ENCODE results near the gene DUSP22. TPM values are rescaled to one million over a fixed set of nuclear protein-coding genes. Genes with fewer than 3 reads are reported as not detected.
"Not testable (repeated sequence)": the region's sequence is repeated elsewhere in the genome, so short reads cannot be mapped to it uniquely, and the experiment has no call there.

DUSP22 gene, protein sequence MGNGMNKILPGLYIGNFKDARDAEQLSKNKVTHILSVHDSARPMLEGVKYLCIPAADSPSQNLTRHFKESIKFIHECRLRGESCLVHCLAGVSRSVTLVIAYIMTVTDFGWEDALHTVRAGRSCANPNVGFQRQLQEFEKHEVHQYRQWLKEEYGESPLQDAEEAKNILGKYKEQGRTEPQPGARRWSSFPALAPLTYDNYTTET
- total RNA-seq (12.1 and 13.7 TPM in 2 replicates), polyA plus RNA-seq (8.4 and 10.9 TPM in 2 replicates), polyA minus RNA-seq (ENCODE audit: low replicate concordance) (15.8 and 42.6 TPM in 2 replicates)
- polyA plus RNA-seq (2012): 13.9 and 14.8 TPM in 2 replicates

DNA sequence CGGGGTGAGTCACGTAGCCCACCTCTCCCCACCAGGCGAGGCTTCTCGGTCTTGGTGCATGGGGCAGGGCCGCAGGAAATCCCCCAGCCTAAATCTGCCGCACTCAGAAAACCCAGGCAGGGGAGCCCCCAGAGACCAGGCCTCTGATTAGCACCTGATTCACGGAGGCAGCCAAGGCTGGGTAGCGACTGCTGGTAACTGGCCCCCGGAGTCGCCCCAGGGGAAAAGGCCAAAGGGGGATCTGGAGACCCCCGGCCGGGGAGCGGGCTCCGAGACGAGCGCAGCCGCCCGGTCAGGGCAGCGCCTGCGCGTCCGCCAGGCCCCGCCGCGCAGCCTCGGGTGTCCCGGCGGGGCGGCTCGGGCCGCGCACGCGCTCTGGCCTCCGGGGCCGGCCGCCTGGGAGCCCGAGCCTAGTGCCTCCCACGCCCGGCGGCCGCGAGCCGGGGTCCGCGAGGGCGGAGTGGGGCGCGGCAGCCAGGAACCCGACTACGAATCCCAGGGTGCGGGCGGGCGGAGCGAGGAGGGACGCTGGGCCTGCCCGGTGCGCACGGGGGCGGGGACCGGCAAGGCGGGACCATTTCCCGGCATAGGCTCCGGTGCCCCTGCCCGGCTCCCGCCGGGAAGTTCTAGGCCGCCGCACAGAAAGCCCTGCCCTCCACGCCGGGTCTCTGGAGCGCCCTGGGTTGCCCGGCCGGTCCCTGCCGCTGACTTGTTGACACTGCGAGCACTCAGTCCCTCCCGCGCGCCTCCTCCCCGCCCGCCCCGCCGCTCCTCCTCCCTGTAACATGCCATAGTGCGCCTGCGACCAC lies at the start of gene DUSP22:
Gene DUSP22 (plus strand): TSS at position 791 of the 809 bp plus-strand sequence. CDS start 53 bp downstream, outside the sequence.
- Histone ChIP-seq H3K9ac (ENCODE audit: insufficient read depth, low read length) (peak within 1 kb of the TSS; percentile 67), H3K27ac (ENCODE audit: insufficient read depth, low read length) (peak within 1 kb of the TSS; percentile 70), H3K9me3 (ENCODE audit: control insufficient read depth, insufficient read depth, low read depth, low read length) (no peaks in the 10 kb centered on the region), H3K4me3 (replicated peaks in 1 of 4; ENCODE audit: control extremely low read depth in 1 of 4, insufficient read depth in 1 of 4, low read depth in 3 of 4, low read length in 4 of 4) (peak within 1 kb of the TSS; percentile 54 to 78 (median 64)), H3K36me3 (ENCODE audit: control insufficient read depth, insufficient read depth, low read length) (no peaks in the 10 kb centered on the region), H3K27me3 (ENCODE audit: control insufficient read depth, insufficient read depth, low read length) (peaks cover 2% of the 10 kb centered on the region), H3K4me1 (ENCODE audit: control insufficient read depth, extremely low read depth, insufficient read depth, low read length) (peaks cover 2% of the 10 kb centered on the region), H2AFZ (ENCODE audit: low read length) (peak within 1 kb of the TSS; percentile 75), H3K4me2 (ENCODE audit: extremely low read depth, insufficient read depth, low read length) (peak within 1 kb of the TSS; percentile 91), H3K79me2 (ENCODE audit: control insufficient read depth, insufficient read depth, low read length) (no peaks in the 10 kb centered on the region), H4K20me1 (ENCODE audit: control insufficient read depth, extremely low read depth, insufficient read depth, low read length) (no peaks in the 10 kb centered on the region)
- TF ChIP-seq, protein P1, sequence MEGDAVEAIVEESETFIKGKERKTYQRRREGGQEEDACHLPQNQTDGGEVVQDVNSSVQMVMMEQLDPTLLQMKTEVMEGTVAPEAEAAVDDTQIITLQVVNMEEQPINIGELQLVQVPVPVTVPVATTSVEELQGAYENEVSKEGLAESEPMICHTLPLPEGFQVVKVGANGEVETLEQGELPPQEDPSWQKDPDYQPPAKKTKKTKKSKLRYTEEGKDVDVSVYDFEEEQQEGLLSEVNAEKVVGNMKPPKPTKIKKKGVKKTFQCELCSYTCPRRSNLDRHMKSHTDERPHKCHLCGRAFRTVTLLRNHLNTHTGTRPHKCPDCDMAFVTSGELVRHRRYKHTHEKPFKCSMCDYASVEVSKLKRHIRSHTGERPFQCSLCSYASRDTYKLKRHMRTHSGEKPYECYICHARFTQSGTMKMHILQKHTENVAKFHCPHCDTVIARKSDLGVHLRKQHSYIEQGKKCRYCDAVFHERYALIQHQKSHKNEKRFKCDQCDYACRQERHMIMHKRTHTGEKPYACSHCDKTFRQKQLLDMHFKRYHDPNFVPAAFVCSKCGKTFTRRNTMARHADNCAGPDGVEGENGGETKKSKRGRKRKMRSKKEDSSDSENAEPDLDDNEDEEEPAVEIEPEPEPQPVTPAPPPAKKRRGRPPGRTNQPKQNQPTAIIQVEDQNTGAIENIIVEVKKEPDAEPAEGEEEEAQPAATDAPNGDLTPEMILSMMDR (conservative IDR thresholded peaks at IDR 0.05 in 1 of 2, IDR thresholded peaks at IDR 0.05 in 1 of 2; ENCODE audit: low read depth in 1 of 2, low read length in 2 of 2): no peak
- TF ChIP-seq EZH2 (IDR thresholded peaks at IDR 0.05; ENCODE audit: low read length, missing control alignments): no peak
- peak; percentile 83 for DNase-seq (ENCODE audit: low read depth in 2 of 2)

GRCh38 chr6:246352-246751 lies 45.9 kb upstream of the DUSP22 start:
- Histone ChIP-seq H3K27ac (ENCODE audit: insufficient read depth, low read length) (no peak overlapping the region), H3K4me3 (replicated peaks in 1 of 4; ENCODE audit: control extremely low read depth in 1 of 4, insufficient read depth in 1 of 4, low read depth in 3 of 4, low read length in 4 of 4) (no peak overlapping the region), H3K9ac (ENCODE audit: insufficient read depth, low read length) (no peak overlapping the region), H3K4me2 (ENCODE audit: extremely low read depth, insufficient read depth, low read length) (no peak overlapping the region), H3K4me1 (ENCODE audit: control insufficient read depth, extremely low read depth, insufficient read depth, low read length) (no peaks in the 10 kb centered on the region), H3K79me2 (ENCODE audit: control insufficient read depth, insufficient read depth, low read length) (no peaks in the 10 kb centered on the region), H3K9me3 (ENCODE audit: control insufficient read depth, insufficient read depth, low read depth, low read length) (no peaks in the 10 kb centered on the region), H3K36me3 (ENCODE audit: control insufficient read depth, insufficient read depth, low read length) (no peaks in the 10 kb centered on the region), H4K20me1 (ENCODE audit: control insufficient read depth, extremely low read depth, insufficient read depth, low read length) (no peaks in the 10 kb centered on the region), H3K27me3 (ENCODE audit: control insufficient read depth, insufficient read depth, low read length) (no peaks in the 10 kb centered on the region), H2AFZ (ENCODE audit: low read length) (no peak overlapping the region)
- DNase-seq (ENCODE audit: low read depth in 2 of 2): no peak
- TF ChIP-seq, protein P1 (conservative IDR thresholded peaks at IDR 0.05 in 1 of 2, IDR thresholded peaks at IDR 0.05 in 1 of 2; ENCODE audit: low read depth in 1 of 2, low read length in 2 of 2): no peak
- no peak for TF ChIP-seq EZH2 (IDR thresholded peaks at IDR 0.05; ENCODE audit: low read length, missing control alignments)

GRCh38 chr6:247351-247750 lies 44.9 kb upstream of the DUSP22 start:
- no peaks in the 10 kb centered on the region for H4K20me1 ChIP-seq (ENCODE audit: control insufficient read depth, extremely low read depth, insufficient read depth, low read length)
- H3K9me3 ChIP-seq (ENCODE audit: control insufficient read depth, insufficient read depth, low read depth, low read length): no peaks in the 10 kb centered on the region
- DNase-seq (ENCODE audit: low read depth in 2 of 2): no peak
- no peak overlapping the region for H3K4me2 ChIP-seq (ENCODE audit: extremely low read depth, insufficient read depth, low read length)
- no peaks in the 10 kb centered on the region for H3K27me3 ChIP-seq (ENCODE audit: control insufficient read depth, insufficient read depth, low read length)
- H2AFZ ChIP-seq (ENCODE audit: low read length): no peak overlapping the region
- no peaks in the 10 kb centered on the region for H3K36me3 ChIP-seq (ENCODE audit: control insufficient read depth, insufficient read depth, low read length)
- no peak overlapping the region for H3K4me3 ChIP-seq (replicated peaks in 1 of 4; ENCODE audit: control extremely low read depth in 1 of 4, insufficient read depth in 1 of 4, low read depth in 3 of 4, low read length in 4 of 4)
- no peaks in the 10 kb centered on the region for H3K4me1 ChIP-seq (ENCODE audit: control insufficient read depth, extremely low read depth, insufficient read depth, low read length)
- TF ChIP-seq, protein P1 (conservative IDR thresholded peaks at IDR 0.05 in 1 of 2, IDR thresholded peaks at IDR 0.05 in 1 of 2; ENCODE audit: low read depth in 1 of 2, low read length in 2 of 2): no peak
- no peak for TF ChIP-seq EZH2 (IDR thresholded peaks at IDR 0.05; ENCODE audit: low read length, missing control alignments)
- no peak overlapping the region for H3K9ac ChIP-seq (ENCODE audit: insufficient read depth, low read length)
- no peaks in the 10 kb centered on the region for H3K79me2 ChIP-seq (ENCODE audit: control insufficient read depth, insufficient read depth, low read length)
- H3K27ac ChIP-seq (ENCODE audit: insufficient read depth, low read length): no peak overlapping the region

- H3K36me3 ChIP-seq (ENCODE audit: control insufficient read depth, insufficient read depth, low read length); H3K79me2 ChIP-seq (ENCODE audit: control insufficient read depth, insufficient read depth, low read length); H3K4me3 ChIP-seq (replicated peaks in 1 of 4; ENCODE audit: control extremely low read depth in 1 of 4, insufficient read depth in 1 of 4, low read depth in 3 of 4, low read length in 4 of 4); H4K20me1 ChIP-seq (ENCODE audit: control insufficient read depth, extremely low read depth, insufficient read depth, low read length); H3K27me3 ChIP-seq (ENCODE audit: control insufficient read depth, insufficient read depth, low read length); H3K9me3 ChIP-seq (ENCODE audit: control insufficient read depth, insufficient read depth, low read depth, low read length); DNase-seq (ENCODE audit: low read depth in 2 of 2); H3K27ac ChIP-seq (ENCODE audit: insufficient read depth, low read length); H3K4me2 ChIP-seq (ENCODE audit: extremely low read depth, insufficient read depth, low read length); H3K4me1 ChIP-seq (ENCODE audit: control insufficient read depth, extremely low read depth, insufficient read depth, low read length); H3K9ac ChIP-seq (ENCODE audit: insufficient read depth, low read length); H2AFZ ChIP-seq (ENCODE audit: low read length): not testable (repeated sequence)
Measured at GRCh38 chr6:248046-248445, 44.2 kb upstream of the DUSP22 start.
